ENCODE data around the gene PTPRN2. TPM values are rescaled to one million over a fixed set of nuclear protein-coding genes. Genes with fewer than 3 reads are reported as not detected.

PTPRN2 gene
- polyA plus RNA-seq, 1 of the 3 experiments (the other 2 are of a cell fraction), result 4.0 TPM

DNA sequence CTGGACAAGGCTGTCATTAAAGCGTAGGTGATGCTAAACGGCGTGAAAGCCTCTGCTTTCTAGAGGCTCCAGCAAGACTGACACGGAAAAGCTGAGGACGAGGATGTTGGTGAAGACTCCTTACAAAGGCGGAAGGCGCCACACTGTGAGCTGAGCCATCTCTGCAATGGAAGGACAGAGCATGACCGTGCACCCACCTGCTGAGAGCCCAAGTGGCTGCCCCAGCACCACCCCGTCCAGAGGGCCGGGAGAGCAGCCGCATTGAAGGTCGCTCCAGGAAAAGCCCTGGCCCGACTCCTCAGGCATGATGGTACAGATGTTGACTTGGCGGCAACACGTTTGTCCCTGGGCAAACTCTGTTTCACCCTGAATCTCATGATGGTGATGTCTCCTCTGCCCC lies 758.1 kb downstream of the PTPRN2 start:
- no peaks in the 10 kb centered on the region for H3K36me3 ChIP-seq (replicated peaks in 1 of 2; ENCODE audit: control insufficient read depth in 1 of 2, insufficient read depth in 2 of 2, low read length in 1 of 2)
- H3K9me3 ChIP-seq, result peaks cover 4% of the 10 kb centered on the region; the same call in 1 of the 2 replicates
- no peaks in the 10 kb centered on the region for H3F3A ChIP-seq (replicated peaks; ENCODE audit: insufficient read depth)
- H3K9me2 ChIP-seq, result no peaks in the 10 kb centered on the region
- H3K4me3 ChIP-seq (ENCODE audit: low read depth in 2 of 2, low read length in 1 of 2), result no peak overlapping the region
- no peaks in the 10 kb centered on the region for H4K20me1 ChIP-seq (ENCODE audit: insufficient read depth)
- no peak overlapping the region for H3K27ac ChIP-seq (ENCODE audit: low read depth in 2 of 2, low read length in 1 of 2)
- DNase-seq, result no peak
- H3K79me2 ChIP-seq (ENCODE audit: insufficient read depth), result no peaks in the 10 kb centered on the region
- no peak for TF ChIP-seq GATA2 (CRISPR knock-in tag; IDR thresholded peaks at IDR 0.05)
- TF ChIP-seq FOSL2 (IDR thresholded peaks at IDR 0.05; ENCODE audit: borderline replicate concordance, low read depth), result no peak
- TF ChIP-seq, protein P1, sequence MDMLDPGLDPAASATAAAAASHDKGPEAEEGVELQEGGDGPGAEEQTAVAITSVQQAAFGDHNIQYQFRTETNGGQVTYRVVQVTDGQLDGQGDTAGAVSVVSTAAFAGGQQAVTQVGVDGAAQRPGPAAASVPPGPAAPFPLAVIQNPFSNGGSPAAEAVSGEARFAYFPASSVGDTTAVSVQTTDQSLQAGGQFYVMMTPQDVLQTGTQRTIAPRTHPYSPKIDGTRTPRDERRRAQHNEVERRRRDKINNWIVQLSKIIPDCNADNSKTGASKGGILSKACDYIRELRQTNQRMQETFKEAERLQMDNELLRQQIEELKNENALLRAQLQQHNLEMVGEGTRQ (IDR thresholded peaks at IDR 0.05; ENCODE audit: borderline replicate concordance, low read depth, low read length), result no peak
- TF ChIP-seq YY1 (IDR thresholded peaks at IDR 0.05; ENCODE audit: low read depth), result no peak
- no peak for TF ChIP-seq SMC3 (IDR thresholded peaks at IDR 0.05; ENCODE audit: low read depth, low read length)
- TF ChIP-seq POLR2AphosphoS5 (IDR thresholded peaks at IDR 0.05; ENCODE audit: low read depth, low read length), result no peak
- no peak for TF ChIP-seq TEAD4 (IDR thresholded peaks at IDR 0.05; ENCODE audit: borderline replicate concordance, insufficient read depth)
- no peak for TF ChIP-seq RFX5 (IDR thresholded peaks at IDR 0.05; ENCODE audit: low read length)
- no peak for TF ChIP-seq TCF12 (IDR thresholded peaks at IDR 0.05)
- no peak overlapping the region for H2AFZ ChIP-seq (ENCODE audit: low read depth)
- ChIA-PET CTCF (no interaction called here), POLR2A (no interaction called here)
- no peak overlapping the region for H3K9ac ChIP-seq
- no peaks in the 10 kb centered on the region for H3K4me1 ChIP-seq (ENCODE audit: control insufficient read depth in 1 of 2, insufficient read depth in 2 of 2, low read depth in 1 of 2, low read length in 1 of 2)
- 55% methylated on average over 8 of the region's 15 CpGs for WGBS (ENCODE audit: low lambda C conversion rate)
- no peak overlapping the region for H3K4me2 ChIP-seq
- H3K27me3 ChIP-seq (ENCODE audit: insufficient read depth), result no peaks in the 10 kb centered on the region

DNA sequence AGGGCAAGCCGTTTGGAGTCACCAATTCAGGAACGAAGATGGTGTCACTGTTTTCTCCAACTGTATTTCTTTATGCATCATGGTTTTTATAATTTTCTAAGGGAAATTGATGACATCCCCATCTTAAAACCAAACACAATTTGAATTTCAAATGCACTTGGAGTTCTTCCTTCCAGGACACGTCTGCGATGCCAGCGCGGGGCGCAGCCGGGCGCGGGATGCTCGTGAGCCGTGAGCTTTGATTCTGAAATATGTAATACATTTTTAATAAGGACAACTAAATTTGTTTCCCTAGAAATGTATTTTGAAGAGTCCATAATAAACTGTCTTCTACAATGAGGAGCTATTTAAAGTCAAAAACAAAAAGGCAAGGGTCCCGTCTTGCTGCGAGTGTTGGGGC lies 758.7 kb downstream of the PTPRN2 start:
- POLR2A ChIA-PET, result no interaction called here
- Histone ChIP-seq H3F3A (replicated peaks; ENCODE audit: insufficient read depth) (no peaks in the 10 kb centered on the region), H3K4me1 (ENCODE audit: control insufficient read depth in 1 of 2, insufficient read depth in 2 of 2, low read depth in 1 of 2, low read length in 1 of 2) (no peaks in the 10 kb centered on the region), H3K79me2 (ENCODE audit: insufficient read depth) (no peaks in the 10 kb centered on the region), H3K4me3 (ENCODE audit: low read depth in 2 of 2, low read length in 1 of 2) (no peak overlapping the region), H3K9ac (no peak overlapping the region), H4K20me1 (ENCODE audit: insufficient read depth) (no peaks in the 10 kb centered on the region), H3K27ac (ENCODE audit: low read depth in 2 of 2, low read length in 1 of 2) (no peak overlapping the region), H2AFZ (ENCODE audit: low read depth) (no peak overlapping the region), H3K4me2 (no peak overlapping the region), H3K27me3 (ENCODE audit: insufficient read depth) (no peaks in the 10 kb centered on the region), H3K9me2 (no peaks in the 10 kb centered on the region), H3K9me3 (peaks cover 4% of the 10 kb centered on the region; the same call in 1 of the 2 replicates), H3K36me3 (replicated peaks in 1 of 2; ENCODE audit: control insufficient read depth in 1 of 2, insufficient read depth in 2 of 2, low read length in 1 of 2) (no peaks in the 10 kb centered on the region)
- WGBS (ENCODE audit: low lambda C conversion rate), result 87% methylated on average over 14 of the region's 14 CpGs
- no peak for DNase-seq
- CTCF ChIA-PET, result interaction anchor here (1.4 kb wide), 1 partner anchor 10 kb away, joined by 4 read pairs; no protein-coding TSS in a partner anchor
- no peak for TF ChIP-seq FOXM1 (IDR thresholded peaks at IDR 0.05; ENCODE audit: low read depth)
- TF ChIP-seq TAF1 (IDR thresholded peaks at IDR 0.05; ENCODE audit: borderline replicate concordance, low read depth, low read length), result no peak
- TF ChIP-seq, protein P2, sequence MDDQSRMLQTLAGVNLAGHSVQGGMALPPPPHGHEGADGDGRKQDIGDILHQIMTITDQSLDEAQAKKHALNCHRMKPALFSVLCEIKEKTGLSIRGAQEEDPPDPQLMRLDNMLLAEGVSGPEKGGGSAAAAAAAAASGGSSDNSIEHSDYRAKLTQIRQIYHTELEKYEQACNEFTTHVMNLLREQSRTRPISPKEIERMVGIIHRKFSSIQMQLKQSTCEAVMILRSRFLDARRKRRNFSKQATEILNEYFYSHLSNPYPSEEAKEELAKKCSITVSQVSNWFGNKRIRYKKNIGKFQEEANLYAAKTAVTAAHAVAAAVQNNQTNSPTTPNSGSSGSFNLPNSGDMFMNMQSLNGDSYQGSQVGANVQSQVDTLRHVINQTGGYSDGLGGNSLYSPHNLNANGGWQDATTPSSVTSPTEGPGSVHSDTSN (IDR thresholded peaks at IDR 0.05), result no peak
- TF ChIP-seq POLR2AphosphoS5 (IDR thresholded peaks at IDR 0.05; ENCODE audit: low read depth, low read length), result no peak
- TF ChIP-seq YY1 (IDR thresholded peaks at IDR 0.05; ENCODE audit: low read depth), result no peak
